ENCODE results near the gene NONO.
"Not testable (repeated sequence)": the region's sequence is repeated elsewhere in the genome, so short reads cannot be mapped to it uniquely, and the experiment has no call there.

NONO gene, protein sequence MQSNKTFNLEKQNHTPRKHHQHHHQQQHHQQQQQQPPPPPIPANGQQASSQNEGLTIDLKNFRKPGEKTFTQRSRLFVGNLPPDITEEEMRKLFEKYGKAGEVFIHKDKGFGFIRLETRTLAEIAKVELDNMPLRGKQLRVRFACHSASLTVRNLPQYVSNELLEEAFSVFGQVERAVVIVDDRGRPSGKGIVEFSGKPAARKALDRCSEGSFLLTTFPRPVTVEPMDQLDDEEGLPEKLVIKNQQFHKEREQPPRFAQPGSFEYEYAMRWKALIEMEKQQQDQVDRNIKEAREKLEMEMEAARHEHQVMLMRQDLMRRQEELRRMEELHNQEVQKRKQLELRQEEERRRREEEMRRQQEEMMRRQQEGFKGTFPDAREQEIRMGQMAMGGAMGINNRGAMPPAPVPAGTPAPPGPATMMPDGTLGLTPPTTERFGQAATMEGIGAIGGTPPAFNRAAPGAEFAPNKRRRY

DNA sequence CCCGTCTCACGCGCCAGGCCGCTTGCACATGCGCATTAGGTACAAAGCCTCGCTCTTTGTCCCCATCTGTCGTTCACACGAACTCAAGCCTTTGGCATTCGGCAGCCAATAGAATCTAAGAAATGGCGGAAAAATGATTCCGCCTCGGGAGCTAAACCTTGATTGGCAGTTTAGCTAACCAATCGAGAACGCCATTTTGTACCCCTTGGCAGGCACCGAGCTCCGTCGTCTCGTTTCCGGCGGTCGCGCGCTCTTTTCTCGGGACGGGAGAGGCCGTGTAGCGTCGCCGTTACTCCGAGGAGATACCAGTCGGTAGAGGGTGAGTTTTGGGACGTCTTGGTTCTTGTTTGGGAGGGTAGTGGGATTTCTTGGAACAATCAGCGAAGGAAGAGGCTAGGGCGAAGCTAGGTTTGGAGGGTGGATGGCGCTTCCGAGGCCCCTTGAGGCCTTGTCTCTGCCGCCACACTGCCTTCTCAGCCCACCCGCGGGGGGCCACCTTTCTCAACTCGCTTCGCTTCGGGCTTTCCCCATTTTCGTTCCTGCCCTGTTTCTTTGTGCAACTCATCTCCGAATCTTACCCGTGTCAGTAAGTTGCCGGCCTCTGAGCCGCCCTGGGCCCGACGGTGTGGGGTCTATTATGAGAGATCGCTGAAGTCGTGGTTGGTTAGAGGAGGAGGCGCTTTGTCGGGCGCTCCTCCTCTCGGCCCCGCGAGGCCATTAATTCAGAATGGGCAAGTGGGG is at the start of gene NONO:
Gene NONO, plus strand, starts transcription at position 233 of the 741 bp plus-strand sequence. CDS start 7,003 bp downstream, outside the sequence.
- Histone ChIP-seq H3K4me3 (peak within 1 kb of the TSS; percentile 34 to 67 (median 61)), H3K27ac (peak within 1 kb of the TSS; percentile 46 to 94 (median 89))

DNA sequence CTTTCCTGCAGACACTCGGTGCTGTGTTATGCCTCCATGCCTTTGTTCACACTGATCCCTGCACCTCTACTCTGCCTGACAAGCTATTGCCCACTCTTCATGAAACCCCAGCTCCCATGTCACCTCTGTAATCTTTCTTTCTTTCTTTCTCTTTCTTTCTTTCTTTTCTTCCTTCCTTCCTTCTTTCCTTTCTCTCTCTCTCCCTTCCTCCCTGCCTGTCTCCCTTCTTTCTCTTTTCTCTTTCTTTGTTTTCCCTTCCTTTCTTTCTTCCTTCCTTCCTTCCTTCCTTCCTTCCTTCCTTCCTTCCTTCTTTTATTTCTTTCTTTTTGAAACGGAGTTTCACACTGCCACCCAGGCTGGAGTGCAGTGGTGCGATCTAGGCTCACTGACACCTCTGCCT is 48.0 kb upstream of the NONO start:
- Histone ChIP-seq H3K4me3 (no peak overlapping the region), H3K27ac (no peak overlapping the region)

DNA sequence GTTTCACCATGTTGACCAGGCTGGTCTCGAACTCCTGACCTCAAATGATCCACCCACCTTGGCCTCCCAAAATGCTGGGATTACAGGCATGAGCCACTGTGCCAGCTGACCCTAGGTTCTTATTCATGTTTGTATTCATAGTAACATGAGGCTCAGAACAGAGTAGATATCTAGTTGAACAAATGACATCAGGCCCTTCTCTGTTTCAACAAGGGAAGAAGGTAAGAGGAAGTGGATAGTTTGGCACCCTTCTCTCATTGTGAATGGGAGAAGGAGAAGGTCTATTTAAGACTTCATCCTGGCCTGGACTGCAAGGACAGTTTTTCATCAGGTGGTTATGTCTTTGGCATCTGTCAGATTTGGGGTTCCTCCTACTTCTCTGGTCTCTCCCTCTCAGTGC is 46.6 kb upstream of the NONO start:
- no peak overlapping the region for H3K4me3 ChIP-seq
- H3K27ac ChIP-seq, result no peak overlapping the region

DNA sequence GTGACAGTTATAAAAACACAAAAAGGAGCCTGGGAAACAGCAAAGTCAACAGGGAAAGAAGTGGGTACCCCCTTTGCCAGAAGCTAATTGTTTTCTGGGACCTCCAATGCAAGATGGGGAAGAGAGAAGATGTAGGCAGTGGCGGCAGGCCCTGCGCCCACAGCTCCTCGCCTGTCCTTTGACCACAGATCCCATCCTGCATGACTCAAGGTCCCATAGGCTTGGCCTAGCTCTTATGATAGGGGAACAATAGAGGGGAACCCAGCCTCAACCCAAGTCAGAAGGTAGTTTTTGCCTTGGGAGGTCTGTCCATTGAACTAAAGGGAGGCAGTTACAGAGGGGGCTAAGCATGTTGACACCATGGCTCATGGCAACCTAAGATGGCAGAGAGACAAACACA is 43.7 kb upstream of the NONO start:
- H3K27ac ChIP-seq, result no peak overlapping the region
- H3K4me3 ChIP-seq, result no peak overlapping the region

DNA sequence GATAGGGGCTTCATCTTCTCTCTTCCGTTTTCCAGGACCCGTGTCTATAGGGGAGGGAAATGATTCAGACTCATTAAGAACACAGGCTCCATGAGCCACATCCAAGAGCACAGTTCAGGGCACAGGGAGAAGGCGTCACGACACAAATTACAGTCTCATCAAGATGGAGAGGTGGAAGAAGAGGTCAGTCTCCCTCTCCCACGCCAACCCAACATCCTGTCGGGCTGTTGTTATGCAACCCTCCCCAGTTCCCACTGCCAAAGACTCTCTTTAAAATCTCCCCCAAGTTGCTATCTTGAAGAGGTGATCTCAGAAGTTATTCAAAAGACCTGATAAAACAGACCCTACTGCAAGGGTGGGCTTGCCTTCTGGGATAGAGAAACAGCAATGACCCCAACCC is 42.1 kb upstream of the NONO start:
- Histone ChIP-seq H3K4me3 (no peak overlapping the region), H3K27ac (no peak overlapping the region)

DNA sequence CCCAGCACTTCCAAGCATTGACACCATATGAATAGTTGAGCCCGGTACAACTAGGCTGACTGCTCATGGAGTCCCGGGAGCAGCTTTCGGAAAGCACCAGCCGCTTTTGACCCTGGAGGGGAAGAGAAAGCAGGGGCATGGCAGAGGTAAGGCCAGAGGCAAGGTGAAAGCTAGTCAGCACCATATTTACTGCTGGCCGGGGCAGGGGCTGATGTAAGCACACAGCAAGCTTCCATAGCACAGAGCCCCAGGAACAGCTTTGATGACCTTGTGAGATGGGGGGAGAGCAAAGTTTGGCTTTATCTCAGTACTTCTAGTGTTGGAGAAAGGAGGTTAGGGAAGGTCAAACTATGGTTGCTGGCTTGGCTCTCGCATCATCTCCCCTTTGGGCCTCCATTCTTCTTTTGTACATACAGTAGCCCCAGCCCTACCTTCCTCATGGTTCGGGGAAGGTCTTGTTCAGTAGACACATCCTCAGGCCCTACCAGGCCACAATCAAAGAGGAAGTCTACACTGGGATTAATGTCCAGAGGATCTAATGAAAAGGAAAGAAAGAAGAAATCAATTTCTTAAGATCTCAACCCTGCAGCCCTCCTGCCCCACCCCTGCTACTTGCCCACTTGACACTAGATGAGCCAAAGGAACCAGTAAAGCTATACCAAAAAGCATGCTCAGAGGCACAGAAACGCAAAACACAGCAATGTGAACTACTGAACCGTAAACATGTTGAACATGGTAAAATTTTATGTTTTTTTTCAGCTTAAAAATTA is 38.9 kb upstream of the NONO start:
- H3K27ac ChIP-seq, result no peak overlapping the region

DNA sequence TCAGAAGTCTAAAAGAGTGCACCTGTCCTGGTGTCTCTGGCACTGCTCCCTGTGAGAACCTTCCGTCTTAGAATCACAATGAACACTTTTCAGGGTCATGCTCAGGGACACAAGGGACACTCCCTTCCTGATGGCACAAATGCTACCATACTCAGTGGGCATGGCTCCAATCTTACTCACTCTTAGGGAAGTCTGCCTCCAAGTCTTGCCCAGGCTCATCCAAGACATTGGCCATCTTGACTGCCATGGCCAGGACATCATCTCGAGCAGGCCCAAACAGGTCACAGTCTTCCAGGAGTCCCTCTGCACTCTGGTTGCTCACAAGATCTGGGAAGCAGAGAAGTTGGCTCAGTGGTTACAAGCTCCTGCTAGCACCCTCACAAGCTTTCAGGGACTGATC is 38.3 kb upstream of the NONO start:
- H3K4me3 ChIP-seq, result no peak overlapping the region

More for the DNA sequence above, 38.9 kb upstream of the NONO start:
- H3K4me3 ChIP-seq, result no peak overlapping the region

DNA sequence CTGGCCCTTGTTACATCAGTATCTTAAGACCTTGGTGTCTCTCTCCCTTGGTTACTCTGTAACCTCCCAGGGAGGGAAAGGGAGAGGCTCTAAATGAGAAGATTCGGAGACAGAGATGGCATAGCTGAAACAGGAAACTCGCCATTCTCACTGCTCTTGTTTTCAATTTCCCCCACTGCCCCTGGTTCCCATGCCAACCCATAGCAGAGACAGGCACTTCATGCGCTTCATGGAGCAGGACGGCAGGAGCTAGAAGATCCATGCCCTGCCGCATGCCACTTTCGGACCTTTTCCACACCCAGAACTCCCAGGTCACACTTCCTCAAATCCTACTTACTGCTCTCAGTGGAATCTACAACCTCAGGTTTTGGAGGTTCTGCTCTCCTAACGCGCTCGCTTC is 32.6 kb upstream of the NONO start:
- Histone ChIP-seq H3K4me3 (no peak overlapping the region), H3K27ac (no peak overlapping the region)

More for the DNA sequence above, 38.3 kb upstream of the NONO start:
- no peak overlapping the region for H3K27ac ChIP-seq

DNA sequence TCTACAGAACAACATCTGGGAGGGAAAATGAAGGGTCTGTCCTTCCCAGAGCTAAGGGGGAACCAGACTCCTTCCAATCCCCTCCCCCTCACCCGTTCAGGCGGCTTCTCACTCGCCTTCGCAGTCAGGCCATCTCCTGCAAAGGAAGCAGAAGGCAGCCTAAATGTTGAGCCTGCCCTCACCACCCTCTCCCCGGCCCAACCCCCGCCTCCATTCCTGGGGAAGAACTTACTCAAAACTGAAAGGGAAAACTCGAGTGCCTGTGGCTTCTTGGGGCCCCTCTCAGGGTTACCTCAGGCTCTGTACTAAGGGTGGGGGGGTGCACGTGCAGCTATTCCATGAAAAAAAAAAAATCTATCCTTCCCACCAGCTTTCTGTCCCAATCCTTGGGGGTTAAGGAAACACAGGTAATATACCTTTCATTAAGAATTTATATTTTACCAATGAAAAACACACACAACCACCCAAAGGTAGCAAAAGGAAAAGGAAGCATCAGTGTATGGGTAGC is 31.9 kb upstream of the NONO start:
- Histone ChIP-seq H3K27ac (no peak overlapping the region), H3K4me3 (no peak overlapping the region)

DNA sequence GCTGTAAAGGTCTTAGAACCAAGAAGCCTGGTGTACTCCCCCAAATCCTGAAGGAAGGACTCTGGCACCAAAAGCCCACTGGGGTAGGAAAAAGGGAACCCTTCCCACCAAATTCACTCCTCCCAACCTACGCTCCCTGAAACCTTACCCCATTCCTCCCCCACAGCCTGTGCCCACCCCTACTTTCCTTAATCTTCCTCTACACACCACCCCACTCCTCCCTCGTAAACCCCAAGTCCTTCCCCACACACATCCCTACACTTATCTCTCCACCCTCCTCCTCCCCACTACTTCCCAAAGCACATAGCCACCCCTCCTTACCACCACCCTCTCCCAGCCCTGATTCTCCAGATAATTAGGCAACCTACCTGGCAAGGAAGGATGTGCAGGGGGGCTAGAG is 31.2 kb upstream of the NONO start:
- H3K27ac ChIP-seq, result no peak overlapping the region
- no peak overlapping the region for H3K4me3 ChIP-seq

DNA sequence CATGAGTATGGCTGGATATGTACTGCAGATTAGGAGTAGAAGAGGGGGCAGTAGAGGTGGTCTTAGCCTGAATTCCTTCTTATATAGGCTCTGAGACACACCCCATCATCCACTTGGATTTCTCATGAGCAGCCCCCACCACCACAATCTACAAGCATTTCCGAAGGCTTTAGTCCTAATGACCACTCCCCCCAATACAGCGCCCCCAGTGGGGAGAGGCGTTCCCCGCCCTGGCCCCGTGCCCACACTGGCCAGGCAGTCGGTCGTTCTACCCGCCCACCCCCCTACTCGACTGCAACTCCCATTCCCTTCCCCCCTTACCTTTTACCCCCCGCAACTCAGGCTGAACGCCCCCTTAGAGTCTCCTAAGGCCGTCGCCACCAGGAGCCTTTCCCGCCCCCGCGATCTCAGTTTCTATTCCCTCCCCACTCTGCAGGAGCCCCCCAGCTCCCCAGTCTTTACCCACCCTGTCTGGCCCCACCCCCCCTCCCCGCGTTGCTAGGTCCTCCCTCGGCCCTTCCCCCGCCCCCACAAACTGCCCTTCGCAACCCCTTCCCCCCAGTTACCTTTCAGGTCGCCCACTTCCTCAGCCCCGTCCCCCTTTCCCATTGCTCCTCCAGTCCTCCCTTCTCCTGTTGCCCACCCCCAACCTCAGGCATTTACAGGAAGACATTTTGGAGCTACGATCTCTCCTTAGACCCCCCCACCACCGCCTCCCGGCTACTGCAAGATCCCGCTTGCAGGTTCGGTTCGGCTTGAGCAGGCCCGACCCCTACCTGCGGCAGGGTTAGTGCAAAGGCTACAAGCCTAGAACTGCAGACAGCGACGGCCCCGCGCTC is 30.0 kb upstream of the NONO start:
- Histone ChIP-seq H3K27ac (peak overlapping the region in 20 of 21 experiments; percentile 17 to 89 (median 78)), H3K4me3 (peak overlapping the region; percentile 46 to 63 (median 54))

DNA sequence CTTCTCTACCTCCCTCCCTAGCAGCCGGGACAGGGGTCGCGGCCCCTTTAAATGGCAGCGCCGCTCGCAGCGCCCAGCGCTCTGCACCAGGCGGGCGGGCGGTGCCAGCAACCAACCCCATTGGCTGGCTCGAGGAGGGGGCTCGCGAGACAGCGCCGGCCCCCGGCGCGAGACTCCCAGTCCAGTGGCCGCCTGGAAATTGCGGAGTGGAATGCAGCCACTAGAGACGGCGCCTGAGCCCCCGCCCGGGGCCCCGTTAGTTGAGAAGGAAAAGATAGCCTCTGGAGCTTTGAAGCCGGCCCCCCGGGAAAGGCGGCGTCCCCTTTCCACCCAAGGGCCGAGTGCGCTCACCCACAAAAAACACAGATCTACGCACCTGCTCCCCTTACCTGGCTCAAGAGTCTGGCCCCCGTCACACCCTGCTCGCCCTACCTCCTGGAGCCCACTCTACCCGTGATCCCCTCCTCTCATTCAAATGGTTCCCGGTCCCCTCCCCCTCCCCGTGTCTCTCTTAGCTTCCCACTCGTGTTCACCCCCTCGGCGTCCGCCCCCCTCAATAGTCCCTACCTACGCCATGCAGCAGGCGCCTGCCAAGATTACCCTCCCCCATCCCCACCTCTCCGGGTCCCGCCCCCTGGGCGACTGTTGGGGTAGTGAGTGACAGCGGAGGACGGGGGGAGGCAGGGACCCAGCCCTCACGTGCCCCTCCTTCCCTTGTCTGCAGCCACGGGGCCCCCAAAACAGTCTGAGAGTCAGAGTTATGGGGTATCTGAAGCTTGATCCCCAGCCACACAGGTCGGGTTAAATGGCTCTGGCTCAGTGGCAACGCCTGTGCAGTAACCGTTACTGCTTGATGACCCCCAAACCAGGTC is 29.1 kb upstream of the NONO start, which contains the start of gene ZMYM3:
Gene ZMYM3, minus strand, starts transcription at position 49 of the 872 bp plus-strand sequence. CDS start 885 bp downstream, outside the sequence.
- Histone ChIP-seq H3K27ac (peak within 1 kb of the TSS; percentile 38 to 89 (median 78)), H3K4me3 (peak within 1 kb of the TSS; percentile 46 to 63 (median 54))

DNA sequence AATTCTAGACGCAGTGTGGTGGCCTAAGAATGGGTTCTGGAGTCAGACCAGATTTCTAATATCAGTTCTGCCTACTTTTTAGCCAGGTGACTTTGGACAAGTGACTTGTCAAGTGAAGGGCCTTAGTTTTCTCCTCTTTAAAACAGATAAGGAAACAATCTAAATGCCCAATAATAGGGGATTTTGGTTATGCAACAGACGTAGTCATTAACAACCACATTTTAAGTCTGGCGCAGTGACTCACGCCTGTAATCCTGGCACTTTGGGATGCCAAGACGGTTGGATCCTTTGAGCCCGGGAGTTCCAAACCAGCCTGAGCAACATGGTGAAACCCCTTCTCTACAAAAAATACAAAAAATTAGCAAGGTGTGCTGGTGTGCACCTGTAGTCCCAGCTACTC is 27.4 kb upstream of the NONO start:
- Histone ChIP-seq H3K27ac (peak overlapping the region in 1 of 21 experiments; percentile 83), H3K4me3 (no peak overlapping the region)

DNA sequence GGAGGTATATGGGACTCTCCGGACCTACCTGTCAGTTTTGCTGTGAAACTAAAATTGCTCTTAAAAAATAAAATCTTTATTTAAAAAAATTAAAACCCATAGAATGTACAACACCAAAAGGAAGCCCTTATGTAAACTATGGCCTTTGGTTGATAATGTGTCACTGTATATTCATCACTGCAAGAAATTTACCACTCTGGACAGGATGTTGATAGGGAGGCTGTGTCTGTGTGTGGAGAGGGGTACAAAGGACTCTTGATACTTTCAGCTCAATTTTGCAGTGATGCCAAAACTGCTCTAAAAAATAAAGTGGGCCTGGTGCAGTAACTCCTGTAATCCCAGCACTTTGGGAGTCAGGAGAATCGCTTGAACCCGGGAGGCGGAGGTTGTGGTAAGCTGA is 26.6 kb upstream of the NONO start:
- no peak overlapping the region for H3K4me3 ChIP-seq
- no peak overlapping the region for H3K27ac ChIP-seq

DNA sequence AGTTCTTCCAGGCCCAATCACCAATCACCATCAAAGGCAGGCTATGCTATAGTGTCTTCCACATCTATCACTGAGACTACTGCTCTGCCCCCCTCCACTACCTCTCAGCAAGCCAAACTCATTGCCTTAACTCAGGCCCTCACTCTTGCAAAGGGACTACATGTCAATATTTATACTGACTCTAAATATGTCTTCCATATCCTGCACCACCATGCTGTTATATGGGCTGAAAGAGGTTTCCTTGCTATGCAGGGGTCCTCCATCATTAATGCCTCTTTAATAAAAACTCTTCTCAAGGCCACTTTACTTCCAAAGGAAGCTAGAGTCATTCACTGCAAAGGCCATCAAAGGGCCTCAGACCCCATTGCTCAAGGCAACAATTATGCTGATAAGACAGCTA is 14.8 kb upstream of the NONO start:
- H3K4me3 ChIP-seq, H3K27ac ChIP-seq: not testable (repeated sequence)

DNA sequence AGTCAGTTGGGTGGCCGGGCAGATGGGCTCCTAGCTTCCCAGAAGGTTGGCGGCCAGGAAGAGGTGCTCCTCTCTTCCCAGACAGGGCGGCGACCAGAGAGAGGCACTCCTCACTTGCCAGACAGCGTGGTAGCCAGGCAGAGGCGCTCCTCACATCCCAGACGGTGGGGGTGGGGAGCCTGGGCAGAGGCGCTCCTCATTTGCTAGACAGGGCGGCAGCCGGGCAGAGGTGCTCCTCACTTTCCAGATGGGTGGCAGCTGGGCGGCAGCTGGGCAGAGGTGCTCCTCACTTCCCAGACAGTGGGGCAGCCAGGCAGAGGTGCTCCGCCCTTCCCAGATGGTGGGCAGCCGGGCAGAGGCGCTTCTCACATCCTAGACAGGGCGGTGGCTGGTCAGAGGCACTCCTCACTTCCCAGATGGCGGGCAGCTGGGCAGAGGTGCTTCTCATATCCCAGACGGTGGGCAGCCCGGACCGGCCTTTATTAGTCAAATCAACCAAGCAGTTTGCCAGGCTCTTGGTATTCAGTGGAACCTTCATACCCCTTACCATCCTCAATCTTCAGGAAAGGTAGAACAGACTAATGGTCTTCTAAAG is 13.5 kb upstream of the NONO start:
- Histone ChIP-seq H3K27ac (no peak overlapping the region), H3K4me3 (no peak overlapping the region)

DNA sequence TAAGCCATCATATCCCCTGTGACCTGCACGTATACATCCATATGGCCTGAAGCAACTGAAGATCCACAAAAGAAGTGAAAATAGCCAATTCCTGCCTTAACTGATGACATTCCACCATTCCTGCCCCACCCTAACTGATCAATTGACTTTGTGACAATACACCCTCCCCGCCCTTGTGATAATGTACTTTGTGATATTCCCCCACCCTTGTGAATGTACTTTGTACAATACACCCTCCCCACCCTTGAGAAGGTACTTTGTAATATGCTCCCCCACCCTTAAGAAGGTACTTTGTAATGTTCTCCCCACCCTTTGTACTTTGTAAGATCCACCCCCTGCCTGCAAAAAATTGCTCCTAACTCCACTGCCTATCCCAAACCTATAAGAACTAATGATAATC is 11.1 kb upstream of the NONO start:
- H3K4me3 ChIP-seq, H3K27ac ChIP-seq: not testable (repeated sequence)

DNA sequence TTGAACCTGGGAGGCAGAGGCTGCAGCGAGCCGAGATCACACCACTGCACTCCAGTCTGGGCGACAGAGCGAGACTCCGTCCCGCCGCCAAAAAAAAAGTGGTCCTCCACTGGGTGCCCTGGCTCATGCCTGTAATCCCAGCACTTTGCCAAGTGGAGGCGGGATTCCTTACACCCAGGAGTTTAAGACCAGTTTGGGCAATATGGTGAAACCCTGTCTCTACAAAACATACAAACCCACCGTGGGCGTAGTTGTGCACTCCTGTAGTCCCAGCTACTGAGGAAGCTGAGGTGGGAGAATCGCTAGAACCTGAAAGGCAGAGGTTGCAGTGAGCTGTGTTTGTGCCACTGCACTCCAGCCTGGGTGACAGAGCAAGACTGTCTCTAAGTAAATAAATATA is 2.1 kb upstream of the NONO start:
- H3K4me3 ChIP-seq, H3K27ac ChIP-seq: not testable (repeated sequence)
